ENCODE data around the gene STK11.
A peak's percentile ranks its signal among the peaks of the same experiment; 100 is the strongest.
"Not testable (repeated sequence)": the region's sequence is repeated elsewhere in the genome, so short reads cannot be mapped to it uniquely, and the experiment has no call there.

The STK11 gene

DNA sequence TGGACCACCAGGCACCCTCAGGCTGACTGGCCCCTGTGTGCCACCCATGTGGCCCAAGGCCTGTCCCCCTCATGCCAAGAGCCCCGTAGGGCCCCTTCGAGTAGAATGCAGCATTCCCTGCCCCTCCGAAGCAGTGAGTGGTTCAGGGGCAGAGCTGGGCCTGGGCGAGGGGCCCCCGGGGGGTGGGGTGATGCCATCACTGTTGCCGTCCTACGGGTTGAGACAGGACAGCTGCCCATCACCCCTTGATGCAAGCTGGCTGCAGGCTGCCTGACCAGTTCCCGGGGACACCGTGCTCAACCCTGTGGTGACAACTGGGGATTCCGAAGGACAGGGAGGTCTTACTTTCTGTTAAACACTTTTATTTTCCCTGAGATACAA lies 36.2 kb upstream of the STK11 start:
- DNase-seq = no peak

DNA sequence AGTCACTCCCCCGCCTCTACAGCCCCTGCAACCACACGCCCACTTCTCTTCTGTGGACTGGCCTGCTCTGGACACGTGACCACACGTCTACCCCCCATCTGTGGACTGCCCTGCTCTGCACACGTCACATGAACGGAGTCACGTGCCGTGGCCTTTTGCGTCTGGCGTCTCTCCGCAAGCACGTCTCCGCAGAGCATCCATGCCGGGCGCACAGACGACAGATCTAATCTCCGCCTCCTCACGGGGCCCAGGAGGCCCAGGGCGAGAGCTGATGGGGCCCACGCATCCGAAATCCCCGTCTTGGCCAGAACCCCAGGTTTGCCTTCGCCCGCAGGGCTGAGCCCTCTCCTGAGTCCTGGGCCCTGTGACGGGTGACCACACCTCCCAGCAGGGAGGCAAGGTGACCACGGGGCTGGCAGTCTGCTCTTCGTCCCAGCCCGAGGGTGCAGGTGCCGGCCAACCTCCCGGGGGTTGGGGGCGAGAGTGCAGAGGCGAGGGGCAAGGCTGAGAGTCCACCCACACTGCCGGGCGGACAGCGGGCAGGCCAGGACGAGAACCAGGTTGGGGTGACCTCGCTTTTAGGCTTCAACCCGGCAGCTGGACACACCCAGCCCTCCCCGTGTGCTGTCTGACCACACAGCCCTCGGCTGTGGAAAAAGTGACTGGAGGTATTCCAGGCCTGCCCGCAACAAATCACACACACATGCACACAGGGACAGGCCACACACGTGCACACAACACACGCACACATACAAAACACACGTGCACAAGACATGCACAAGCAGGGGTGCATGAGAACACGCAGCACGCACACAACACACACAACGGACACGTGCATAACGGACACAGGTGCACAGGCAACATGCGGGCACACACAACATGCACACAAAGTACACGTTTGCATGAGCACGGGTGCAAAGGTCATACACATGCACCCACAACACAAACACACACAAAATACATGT lies 35.4 kb upstream of the STK11 start:
- no peak for DNase-seq

DNA sequence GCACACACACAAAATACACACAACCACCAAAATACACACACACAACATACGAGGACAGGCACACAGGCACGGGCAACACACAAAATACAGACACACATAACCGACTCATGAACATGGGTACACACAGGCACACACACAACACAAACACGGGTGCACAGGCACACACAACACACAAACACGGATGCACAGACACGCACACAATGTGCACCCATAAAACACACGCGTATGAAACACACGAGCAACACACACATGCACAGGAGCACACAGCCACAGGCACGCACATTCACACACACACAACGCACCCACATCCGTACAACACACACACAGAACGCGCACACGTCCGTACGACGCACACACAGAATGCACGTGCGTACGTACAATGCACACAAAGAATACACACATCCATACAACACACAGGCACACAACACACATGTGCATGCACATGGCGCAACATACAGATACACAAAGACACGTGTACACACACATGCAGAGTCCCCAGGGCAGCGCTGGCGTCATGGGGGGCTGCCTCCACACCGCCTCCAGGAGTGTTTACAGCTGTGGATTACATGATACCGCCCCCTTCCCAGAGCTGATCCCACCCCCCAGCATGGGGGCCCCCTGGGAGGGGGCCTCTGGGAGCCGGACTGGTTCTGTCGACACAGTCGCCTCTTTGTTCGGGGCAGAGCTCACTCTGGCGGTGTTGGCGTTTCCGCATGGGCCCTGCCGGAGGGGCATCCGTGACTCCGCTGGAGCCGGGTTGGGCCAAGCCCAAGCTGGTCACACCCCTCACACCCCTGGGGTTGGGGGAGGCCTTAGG lies 34.4 kb upstream of the STK11 start:
- DNase-seq = no peak

DNA sequence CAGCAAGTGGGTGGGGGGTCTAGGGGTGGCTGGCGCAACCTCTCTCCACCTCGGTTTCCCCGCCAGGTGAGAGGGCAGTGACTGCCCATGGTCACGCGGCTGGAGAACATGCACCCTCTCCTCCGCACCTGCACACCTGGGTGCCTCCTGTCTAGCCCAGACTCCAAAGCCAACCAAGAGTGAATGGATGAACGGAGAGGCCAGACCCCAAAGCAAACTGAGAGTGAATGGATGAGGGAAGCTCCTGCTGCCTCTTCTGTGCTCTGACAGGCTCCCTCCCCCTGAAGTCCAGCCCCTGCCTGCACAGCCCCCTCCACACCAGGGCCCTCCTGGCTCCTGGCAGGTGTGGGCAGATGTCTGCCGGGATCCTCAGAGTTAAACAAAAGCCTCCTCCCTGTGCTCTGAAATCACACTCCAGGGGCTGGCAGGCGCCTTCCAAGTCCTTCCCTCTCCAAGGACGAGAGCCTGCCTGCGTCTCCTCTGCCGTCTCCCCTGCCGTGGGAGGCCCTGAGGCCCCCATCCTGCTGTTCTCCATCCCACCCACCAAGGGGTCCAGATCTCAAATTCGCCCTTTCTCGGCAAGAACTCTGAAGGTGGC lies 33.7 kb upstream of the STK11 start:
- DNase-seq = peak in 1 of 2 experiments; percentile 15

DNA sequence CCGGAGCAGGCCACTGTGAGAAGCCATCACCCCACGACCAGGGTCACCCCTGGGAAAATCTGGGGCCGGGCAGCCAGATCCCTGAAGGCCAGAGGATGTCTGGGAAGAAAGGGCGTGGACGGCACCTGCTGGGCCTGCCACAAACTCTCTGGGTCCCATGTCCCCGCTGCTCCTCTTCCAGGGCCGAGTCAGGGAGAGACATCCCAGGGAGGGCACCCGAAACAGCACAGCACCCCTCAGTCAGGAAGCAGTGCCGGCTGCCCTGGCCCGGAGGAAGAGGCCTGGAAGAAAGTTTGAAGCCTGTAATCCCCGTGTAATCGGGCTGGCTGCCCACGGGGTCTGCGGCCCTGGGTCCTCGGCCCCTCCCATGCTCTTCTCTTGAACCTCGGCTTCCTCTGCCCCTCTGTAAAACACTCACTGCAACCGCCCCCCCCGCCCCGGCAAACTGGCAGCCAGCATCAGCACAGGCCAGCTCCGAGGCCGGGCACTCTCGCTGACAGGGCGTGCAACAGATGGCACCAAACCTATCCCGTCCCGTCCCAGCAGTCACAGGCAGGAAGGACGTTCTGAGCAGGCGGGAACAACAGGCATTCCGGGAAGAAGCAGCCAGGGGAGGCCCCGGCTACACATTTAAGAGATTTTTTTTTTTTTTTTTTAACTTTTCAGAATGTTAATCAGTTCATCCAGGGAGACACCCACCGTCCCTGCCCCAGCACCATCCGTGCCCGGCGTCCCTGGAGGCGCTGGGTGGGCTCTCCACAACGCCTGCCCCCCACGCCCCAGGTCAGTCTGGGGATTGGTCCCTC lies 33.0 kb upstream of the STK11 start:
- peak; percentile 45 to 76 for DNase-seq

DNA sequence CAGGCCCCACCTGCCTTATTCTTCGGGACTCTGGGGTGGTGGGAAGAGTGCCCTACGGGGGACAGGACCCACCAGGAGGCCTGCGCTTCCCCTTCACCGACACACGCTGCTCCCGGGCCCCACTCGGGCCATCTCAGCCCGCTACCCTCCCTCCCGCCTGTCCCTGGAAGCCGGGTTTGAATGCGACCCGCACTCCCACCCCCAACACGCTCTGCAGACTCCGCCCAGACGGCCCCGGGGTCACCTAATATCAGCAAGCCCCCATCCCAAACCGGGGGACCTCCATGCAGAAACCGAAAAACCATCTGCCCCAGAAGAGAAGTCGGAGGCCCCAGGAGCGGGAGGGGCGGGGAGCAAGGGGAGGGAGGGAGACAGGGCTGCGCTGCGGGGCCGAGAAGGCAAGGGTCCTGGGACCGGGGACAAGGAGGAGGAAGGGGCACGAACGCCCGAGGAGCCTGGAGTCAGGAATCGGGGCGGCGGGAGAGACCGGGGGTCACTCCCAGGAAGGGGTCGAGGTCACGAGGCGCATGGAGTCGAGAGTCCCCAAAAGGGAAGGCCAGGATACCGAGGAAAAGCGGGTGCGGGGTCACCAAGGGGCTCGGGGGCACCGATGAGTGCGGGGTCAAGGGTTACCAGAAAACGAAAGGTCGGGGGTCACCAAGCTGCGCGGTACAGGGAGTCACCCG lies 32.3 kb upstream of the STK11 start:
- peak in 1 of 2 experiments; percentile 15 for DNase-seq

DNA sequence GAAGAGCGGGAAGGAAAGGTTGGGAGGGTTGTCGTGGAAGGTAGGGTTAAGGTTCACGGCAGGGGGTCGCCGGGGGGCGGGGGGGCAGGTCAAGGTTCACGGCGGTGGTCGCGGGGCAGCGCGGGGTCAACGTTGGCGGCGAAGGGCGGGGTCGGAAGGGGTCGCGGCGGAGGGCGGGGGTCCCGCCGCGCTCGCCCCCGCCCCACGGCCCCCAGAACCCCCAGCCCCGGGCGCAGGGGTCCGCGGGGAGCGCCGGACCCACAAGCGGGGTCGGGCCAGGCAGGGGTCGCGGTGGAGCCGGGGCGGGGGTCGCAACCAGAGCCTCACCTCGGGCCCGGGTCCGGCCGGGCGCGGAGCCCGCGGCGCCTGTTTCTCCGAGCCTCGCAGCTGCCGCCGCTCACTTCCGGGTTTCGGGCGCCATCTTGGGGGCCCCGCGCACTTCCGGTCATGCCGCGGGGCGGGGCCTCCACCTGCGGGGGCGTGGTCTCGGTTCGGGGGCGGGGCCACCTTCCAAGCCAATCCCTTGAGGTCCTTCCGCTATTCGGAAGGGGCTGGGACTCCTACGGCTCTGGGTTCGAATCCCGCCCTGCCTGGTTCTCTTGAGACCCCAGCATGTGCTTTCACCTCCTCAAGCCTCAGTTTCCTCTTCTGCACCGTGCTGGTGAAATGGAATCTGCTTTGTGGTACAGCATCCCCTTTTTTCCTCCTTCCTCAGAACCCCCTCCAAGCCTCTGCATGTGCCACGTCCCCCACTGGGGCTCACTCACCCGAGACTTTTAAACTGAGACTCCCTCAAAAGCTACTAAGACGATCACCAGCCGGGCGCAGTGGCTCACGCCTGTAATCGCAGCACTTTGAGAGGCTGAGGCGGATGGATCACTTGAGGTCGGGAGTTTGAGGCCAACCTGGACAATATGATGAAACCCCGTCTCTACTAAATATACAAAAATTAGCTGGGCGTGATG lies 31.5 kb upstream of the STK11 start, which contains the start of gene SBNO2:
Gene SBNO2 (minus strand): TSS at position 424 of the 965 bp plus-strand sequence. CDS start 19,992 bp downstream, outside the sequence.
- peak; percentile 72 to 93 for DNase-seq

DNA sequence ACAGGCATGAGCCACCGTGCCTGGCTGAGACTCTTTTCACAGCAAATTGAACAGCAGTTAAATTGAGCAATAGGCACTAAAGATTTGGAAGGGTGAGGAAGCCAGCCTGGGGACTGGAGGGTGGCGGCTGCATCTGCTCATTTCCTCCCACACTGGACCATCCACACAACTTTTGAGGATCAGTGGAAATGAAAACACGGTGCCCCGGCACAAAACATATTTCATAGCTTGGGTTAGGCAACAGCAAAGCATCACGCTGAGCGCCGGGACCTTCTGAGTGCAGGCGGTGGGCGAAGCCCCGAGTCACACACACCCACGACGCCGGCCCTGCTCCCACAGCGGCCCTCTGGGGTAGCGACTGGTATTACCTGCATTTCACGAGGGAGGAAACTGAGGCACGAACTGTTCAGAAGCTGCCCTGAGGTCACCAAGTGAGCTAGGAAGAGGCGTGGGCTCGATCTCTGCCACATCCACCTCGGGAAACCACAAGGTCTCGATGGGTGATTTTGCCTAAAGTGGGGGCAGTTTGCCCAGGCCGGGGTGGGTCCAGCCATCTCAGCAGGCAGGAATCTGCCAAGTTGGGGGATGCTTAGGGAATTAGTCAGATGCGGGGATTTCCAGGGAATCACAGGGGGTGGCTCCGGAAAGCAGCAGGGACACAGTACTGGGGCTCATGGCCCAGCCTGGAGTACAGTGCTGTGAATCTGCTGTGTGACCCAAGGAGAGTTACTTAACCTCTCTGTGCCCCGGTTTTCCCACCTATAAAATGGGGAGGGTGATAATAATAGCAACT lies 28.1 kb upstream of the STK11 start:
- DNase-seq = peak in 1 of 2 experiments; percentile 23

DNA sequence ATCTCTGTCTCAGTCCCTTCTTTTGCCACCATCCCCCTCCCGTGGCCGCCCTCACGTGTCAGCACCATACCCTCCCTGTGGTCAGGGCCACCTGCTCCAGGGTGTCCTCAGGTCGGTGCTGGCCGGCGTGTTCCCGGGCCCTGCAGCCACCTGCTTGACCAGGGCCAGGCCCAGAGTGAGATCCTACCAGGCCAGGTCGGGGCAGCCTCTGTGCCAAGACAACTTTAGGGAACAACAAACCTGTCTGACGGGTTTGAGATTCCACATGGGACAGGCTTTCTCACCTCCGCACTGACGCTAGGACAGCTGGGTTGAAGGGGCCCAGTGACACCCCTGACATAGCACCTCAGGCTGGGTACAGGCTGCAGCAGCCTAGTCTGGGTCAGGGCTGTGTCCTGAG lies 24.0 kb upstream of the STK11 start:
- no peak for DNase-seq

DNA sequence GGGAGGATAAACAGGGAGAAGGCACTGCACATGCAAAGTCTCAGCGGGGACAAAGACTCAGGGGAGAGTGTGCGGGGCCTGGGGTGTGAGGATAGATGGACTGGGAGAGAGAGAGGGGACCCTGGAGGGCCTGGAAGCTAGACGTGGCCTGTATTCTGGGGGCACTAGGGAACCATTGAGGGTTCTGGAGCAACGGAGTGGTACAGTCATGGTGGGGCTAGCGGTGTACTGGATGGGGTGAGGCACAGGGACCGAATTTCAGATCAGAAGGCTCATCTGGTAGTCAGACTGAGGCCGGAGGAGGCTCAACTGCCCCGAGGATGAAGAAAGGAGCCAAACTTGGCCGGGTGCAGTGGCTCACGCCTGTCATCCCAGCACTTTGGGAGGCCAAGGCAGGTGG lies 23.5 kb upstream of the STK11 start:
- no peak for DNase-seq

DNA sequence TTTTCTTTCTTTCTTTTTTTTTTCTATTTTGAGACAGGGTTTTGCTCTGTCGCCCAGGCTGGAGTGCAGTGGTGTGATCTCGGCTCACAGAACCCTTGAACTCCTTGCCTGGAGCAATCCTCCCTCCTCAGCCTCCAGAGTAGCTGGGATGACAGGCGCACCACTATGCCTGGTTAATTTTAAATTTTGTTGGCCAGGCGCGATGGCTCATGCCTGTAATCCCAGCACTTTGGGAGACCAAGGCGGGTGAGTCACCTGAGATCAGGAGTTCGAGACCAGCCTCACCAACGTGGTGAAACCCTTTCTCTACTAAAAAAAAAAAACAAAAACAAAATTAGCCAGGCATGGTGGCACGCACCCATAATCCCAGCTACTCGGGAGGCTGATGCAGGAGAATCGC lies 22.9 kb upstream of the STK11 start:
- no peak for DNase-seq

DNA sequence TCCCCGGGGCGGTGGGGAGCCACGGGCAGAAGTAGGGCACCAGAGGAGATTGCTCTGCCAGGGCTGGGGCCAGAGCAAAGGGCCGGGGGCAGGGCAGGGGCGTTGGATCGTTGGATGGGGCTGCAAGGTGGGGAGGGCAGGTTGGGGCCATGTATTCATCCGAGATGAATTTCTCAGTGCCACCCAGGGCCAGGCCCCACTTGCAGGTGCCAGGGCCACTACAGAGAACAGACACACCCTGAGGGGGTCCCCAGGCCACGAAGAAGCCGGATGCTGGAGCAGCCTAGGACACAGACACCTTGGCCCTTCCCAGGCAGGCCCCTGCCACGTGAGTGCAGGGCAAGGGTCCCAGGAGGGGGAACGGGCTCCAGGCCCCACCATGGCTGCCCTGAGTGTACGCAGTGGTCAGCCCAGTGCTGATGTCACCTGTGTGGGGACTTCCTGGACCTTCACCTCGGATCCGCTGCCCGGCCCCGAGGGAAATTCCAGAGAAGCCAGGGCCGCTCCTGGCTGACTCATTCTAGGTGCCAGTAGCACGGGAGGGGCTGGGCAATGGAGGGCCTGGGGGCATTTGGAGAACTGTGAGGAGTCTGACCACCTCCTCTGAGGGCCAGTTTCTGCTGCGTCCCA lies 21.9 kb upstream of the STK11 start:
- no peak for DNase-seq

DNA sequence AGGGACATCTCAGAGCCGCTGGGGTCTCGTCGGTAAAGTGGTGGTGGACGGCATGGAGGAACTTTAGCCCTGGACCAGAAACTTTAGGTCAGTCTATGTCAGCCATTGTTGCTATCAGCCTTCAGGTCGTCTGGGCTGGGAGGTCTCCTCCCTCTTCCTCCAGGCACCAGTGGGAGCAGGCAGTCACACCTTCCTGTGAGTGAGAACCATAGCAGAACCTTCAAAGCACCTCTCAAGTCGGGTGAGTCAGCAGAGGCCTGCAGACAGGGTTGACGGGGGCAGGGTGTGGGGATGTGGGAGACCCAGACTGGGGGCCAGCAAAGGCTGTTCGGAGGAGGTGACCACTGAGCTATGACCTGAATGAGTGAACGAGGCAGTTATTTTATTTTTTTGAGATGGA lies 16.2 kb upstream of the STK11 start:
- DNase-seq = no peak

DNA sequence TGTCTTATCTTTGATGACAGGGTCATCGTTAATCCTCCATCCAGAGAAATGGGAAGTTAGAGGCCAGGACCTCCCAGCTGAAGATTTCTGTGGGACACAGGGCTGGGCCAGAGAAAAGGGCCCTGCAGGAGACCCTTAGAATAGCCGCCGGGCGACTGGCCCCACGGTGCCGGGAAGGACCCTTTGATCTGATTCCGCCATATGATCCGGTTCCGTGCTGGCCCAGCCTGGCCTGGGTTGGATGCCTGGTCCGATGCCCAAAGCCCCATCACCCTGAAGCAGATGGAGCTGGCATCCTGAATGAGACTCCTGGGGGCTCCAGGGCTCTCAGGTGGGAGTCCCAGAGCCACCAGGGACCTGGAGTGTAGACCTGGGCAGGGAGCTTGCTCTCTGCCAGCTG lies 6.0 kb upstream of the STK11 start:
- no peak for DNase-seq

DNA sequence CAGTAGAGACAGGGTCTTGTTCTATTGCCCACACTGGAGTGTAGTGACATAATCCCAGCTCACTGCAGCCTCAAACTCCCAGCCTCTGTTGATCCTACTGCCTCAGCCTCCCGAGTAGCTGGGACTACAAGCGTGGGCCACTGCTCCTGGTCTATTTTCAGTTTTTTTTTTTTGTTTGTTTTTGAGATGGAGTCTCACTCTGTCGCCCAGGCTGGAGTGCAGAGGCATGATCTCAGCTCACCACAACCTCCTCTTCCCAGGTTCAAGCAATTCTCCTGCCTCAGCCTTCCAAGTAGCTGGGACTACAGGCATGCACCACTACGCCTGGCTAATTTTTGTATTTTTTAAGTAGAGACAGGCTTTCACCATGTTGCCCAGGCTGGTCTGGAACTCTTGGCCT lies 5.0 kb upstream of the STK11 start:
- DNase-seq = not testable (repeated sequence)

DNA sequence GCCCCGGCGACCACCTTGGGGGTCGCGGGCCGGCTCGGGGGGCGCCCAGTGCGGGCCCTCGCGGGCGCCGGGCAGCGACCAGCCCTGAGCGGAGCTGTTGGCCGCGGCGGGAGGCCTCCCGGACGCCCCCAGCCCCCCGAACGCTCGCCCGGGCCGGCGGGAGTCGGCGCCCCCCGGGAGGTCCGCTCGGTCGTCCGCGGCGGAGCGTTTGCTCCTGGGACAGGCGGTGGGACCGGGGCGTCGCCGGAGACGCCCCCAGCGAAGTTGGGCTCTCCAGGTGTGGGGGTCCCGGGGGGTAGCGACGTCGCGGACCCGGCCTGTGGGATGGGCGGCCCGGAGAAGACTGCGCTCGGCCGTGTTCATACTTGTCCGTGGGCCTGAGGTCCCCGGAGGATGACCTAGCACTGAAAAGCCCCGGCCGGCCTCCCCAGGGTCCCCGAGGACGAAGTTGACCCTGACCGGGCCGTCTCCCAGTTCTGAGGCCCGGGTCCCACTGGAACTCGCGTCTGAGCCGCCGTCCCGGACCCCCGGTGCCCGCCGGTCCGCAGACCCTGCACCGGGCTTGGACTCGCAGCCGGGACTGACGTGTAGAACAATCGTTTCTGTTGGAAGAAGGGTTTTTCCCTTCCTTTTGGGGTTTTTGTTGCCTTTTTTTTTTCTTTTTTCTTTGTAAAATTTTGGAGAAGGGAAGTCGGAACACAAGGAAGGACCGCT lies 729 bp downstream of the STK11 start:
- DNase-seq = no peak

DNA sequence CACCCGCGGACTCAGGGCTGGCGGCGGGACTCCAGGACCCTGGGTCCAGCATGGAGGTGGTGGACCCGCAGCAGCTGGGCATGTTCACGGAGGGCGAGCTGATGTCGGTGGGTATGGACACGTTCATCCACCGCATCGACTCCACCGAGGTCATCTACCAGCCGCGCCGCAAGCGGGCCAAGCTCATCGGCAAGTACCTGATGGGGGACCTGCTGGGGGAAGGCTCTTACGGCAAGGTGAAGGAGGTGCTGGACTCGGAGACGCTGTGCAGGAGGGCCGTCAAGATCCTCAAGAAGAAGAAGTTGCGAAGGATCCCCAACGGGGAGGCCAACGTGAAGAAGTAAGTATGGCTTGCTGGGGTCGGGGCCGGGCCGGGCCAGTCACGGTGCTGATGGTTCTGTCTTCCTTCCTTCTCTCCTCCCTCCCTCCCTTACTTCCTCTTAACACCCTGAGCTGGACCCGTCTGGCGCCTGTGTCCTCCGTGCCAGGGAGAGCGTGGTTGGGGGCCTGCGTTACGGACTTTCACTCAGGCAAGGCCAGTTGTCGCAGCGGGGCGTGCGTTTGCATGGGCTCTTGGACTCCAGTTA lies 1.4 kb downstream of the STK11 start:
- no peak for DNase-seq

DNA sequence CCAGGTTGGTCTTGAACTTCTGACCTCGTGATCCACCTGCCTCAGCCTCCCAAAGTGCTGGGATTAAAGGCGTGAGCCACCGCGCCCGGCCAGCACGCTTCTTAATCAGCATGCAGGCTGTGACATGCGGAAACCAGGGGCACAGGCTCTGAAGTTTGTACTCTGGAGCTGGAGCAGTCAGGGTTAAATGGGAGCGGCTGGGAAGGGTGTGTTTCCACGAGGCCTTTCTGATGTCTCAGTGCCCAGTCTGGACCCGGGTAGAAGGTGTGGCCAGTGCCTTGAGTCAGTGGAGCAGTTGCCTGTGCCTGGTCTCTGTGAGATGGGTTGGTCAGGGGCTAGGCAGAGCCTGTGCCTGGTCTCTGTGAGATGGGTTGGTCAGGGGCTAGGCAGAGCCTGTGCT lies 3.3 kb downstream of the STK11 start:
- not testable (repeated sequence) for DNase-seq
